MM.1S (cell line): ENCODE measurements around the gene TUBA3E.
"Not testable (repeated sequence)": the region's sequence is repeated elsewhere in the genome, so short reads cannot be mapped to it uniquely, and the experiment has no call there.

Source experiments
- DNase-seq: peaks from one replicate; pipeline ENCODE4 v3.0.0-alpha.2; 2015
- H2AFZ ChIP-seq: fragments of 300-600 bp; sonication (generic); 2 replicates; pipeline ENCODE4 v1.6.0; 2016; ENCODE audit warnings: antibody characterized with exemption, low read length
- H3F3A ChIP-seq: fragments of 300-600 bp; sonication (generic); 2 replicates; pipeline ENCODE4 v1.6.1; 2016; ENCODE audit warnings: mild to moderate bottlenecking, antibody characterized with exemption, low read length, moderate library complexity, mixed read lengths; ENCODE audit not compliant: insufficient read depth
- H3K27ac ChIP-seq: fragments of 300-600 bp; sonication (generic); 2 replicates; pipeline ENCODE4 v1.5.1; 2016; ENCODE audit warnings: mild to moderate bottlenecking, low read length
- H3K27me3 ChIP-seq: fragments of 300-600 bp; sonication (generic); replicated peaks from 2 replicates; pipeline ENCODE4 v1.6.0; 2016; ENCODE audit warnings: low read length; ENCODE audit not compliant: insufficient read depth
- H3K36me3 ChIP-seq: fragments of 300-600 bp; sonication (generic); replicated peaks from 2 replicates; pipeline ENCODE4 v1.6.1; 2016; ENCODE audit warnings: mild to moderate bottlenecking, low read length, mixed read lengths; ENCODE audit not compliant: insufficient read depth
- H3K4me1 ChIP-seq: fragments of 300-600 bp; sonication (generic); 2 replicates; pipeline ENCODE4 v1.6.1; 2016; ENCODE audit warnings: low read length, mixed read lengths
- H3K4me2 ChIP-seq: fragments of 300-600 bp; sonication (generic); 2 replicates; pipeline ENCODE4 v1.6.0; 2016; ENCODE audit warnings: low read depth, low read length
- H3K4me3 ChIP-seq: fragments of 300-600 bp; sonication (generic); 2 replicates; pipeline ENCODE4 v1.5.1; 2016; ENCODE audit warnings: low read length, mixed read lengths
- H3K79me2 ChIP-seq: fragments of 300-600 bp; sonication (generic); 2 replicates; pipeline ENCODE4 v1.6.1; 2016; ENCODE audit warnings: mixed run types, low read length, mixed read lengths
- H3K9ac ChIP-seq: fragments of 300-600 bp; sonication (generic); 2 replicates; pipeline ENCODE4 v1.6.1; 2016; ENCODE audit warnings: low read length, mixed read lengths
- H3K9me2 ChIP-seq: fragments of 300-600 bp; sonication (generic); replicated peaks from 2 replicates; pipeline ENCODE4 v1.6.1; 2016; ENCODE audit warnings: mild to moderate bottlenecking, low read length, mixed read lengths; ENCODE audit not compliant: insufficient read depth
- H3K9me3 ChIP-seq: fragments of 300-600 bp; sonication (generic); replicated peaks from 2 replicates; pipeline ENCODE4 v1.6.1; 2016; ENCODE audit warnings: mild to moderate bottlenecking, low read length, mixed read lengths; ENCODE audit not compliant: insufficient read depth
- H4K20me1 ChIP-seq: fragments of 300-600 bp; sonication (generic); 2 replicates; pipeline ENCODE4 v1.6.1; 2016; ENCODE audit warnings: mild to moderate bottlenecking, low read length, moderate library complexity, mixed read lengths; ENCODE audit not compliant: insufficient read depth

TUBA3E gene

GRCh38 chr2:130145006-130145414, 53.2 kb downstream of the TUBA3E start, which contains the start of gene CCDC74B:
Gene CCDC74B, minus strand, starts transcription at chr2:130145112. Its CDS starts 116 bp downstream, at chr2:130144996.
- not testable (repeated sequence) for H3K4me1 ChIP-seq, H2AFZ ChIP-seq, H3K9me2 ChIP-seq, H3K9me3 ChIP-seq, H3K27me3 ChIP-seq, H3K79me2 ChIP-seq, H3K27ac ChIP-seq, H3K36me3 ChIP-seq, H4K20me1 ChIP-seq, H3F3A ChIP-seq
- Histone ChIP-seq H3K4me2 (peak within 1 kb of the TSS; percentile 43; the same call in 1 of the 2 replicates), H3K9ac (peak within 1 kb of the TSS; percentile 18; the same call in 1 of the 2 replicates), H3K4me3 (peak within 1 kb of the TSS; percentile 36; the same call in 1 of the 2 replicates)
- DNase-seq: peak; percentile 37

- not testable (repeated sequence) for H3K79me2 ChIP-seq, H4K20me1 ChIP-seq, H3K27ac ChIP-seq, DNase-seq, H3K27me3 ChIP-seq, H3K4me3 ChIP-seq, H3K9me2 ChIP-seq, H3K4me2 ChIP-seq, H3K9me3 ChIP-seq, H3K4me1 ChIP-seq, H3F3A ChIP-seq, H3K9ac ChIP-seq, H3K36me3 ChIP-seq, H2AFZ ChIP-seq
Measured at GRCh38 chr2:130143266-130144039, 54.8 kb downstream of the TUBA3E start.

- not testable (repeated sequence) for H3K79me2 ChIP-seq, H3F3A ChIP-seq, H4K20me1 ChIP-seq, H3K36me3 ChIP-seq, H3K27ac ChIP-seq, H3K9me3 ChIP-seq, H3K9ac ChIP-seq, H3K27me3 ChIP-seq, H3K4me2 ChIP-seq, H2AFZ ChIP-seq, H3K4me3 ChIP-seq, DNase-seq, H3K9me2 ChIP-seq, H3K4me1 ChIP-seq
Measured at GRCh38 chr2:130142396-130143265, 55.6 kb downstream of the TUBA3E start.
